GM12891 (cell line): ENCODE results near the gene TLCD2.
"Not testable (repeated sequence)": the region's sequence is repeated elsewhere in the genome, so short reads cannot be mapped to it uniquely, and the experiment has no call there.

Experiments
- DNase-seq: peaks from one replicate; pipeline ENCODE4 v3.0.0; 2011; ENCODE audit warnings: low spot score; ENCODE audit not compliant: insufficient read length
- FAIRE-seq: peaks from 2 replicates; lab custom pipeline; 2011; peaks lifted over from hg19 to GRCh38; lab: Jason Lieb, UNC
- PAX5 ChIP-seq: IDR thresholded peaks from 2 replicates; pipeline ENCODE4 v1.6.1; 2011; ENCODE audit warnings: low read length, moderate library complexity, mild to moderate bottlenecking; ENCODE audit not compliant: insufficient read depth, severe bottlenecking
- POLR2A ChIP-seq: IDR thresholded peaks from 2 replicates; pipeline ENCODE4 v1.6.1; 2011; ENCODE audit warnings: low read depth, low read length, control low read depth
- POLR2AphosphoS5 ChIP-seq: IDR thresholded peaks from 2 replicates; pipeline ENCODE4 v1.6.1; 2011; ENCODE audit warnings: low read depth, low read length, control low read depth
- POU2F2 ChIP-seq: IDR thresholded peaks from 2 replicates; pipeline ENCODE4 v1.6.1; 2011; ENCODE audit warnings: low read depth, mild to moderate bottlenecking, control low read depth, low read length, moderate library complexity
- SPI1 ChIP-seq: IDR thresholded peaks from 2 replicates; pipeline ENCODE4 v1.6.1; 2011; ENCODE audit warnings: low read depth, low read length, control low read depth
- TAF1 ChIP-seq: IDR thresholded peaks from 2 replicates; pipeline ENCODE4 v1.6.1; 2011; ENCODE audit warnings: low read depth, low read length, control low read depth

Gene TLCD2

DNA sequence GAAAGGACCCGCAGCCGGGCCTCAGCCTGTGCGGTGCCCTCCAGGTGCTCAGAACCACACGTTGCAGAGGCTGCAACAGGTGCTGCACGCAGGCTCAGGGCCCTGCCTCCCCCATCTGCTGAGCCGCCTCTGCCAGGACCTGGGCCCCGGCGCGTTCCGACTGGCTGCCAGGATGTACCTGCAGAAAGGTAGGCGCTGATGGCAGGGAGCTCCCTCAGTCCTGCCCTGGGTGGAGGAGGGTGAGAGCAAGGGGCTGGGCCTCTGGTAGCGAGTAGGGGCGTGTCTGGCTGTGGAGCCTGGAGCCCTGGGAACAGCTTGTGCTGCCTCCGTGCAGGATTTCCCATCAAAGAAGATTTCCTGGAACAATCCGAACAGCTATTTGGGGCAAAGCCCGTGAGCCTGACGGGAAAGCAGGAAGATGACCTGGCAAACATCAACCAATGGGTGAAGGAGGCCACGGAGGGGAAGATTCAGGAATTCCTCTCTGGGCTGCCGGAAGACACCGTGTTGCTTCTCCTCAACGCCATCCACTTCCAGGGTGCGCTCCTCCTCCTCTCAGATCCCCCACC, 36.9 kb upstream of the TLCD2 start:
- DNase-seq (no peak), FAIRE-seq (no peak)
- TF ChIP-seq TAF1 = no peak
- TF ChIP-seq POLR2A = no peak
- TF ChIP-seq PAX5 = no peak
- no peak for TF ChIP-seq SPI1
- no peak for TF ChIP-seq POLR2AphosphoS5
- TF ChIP-seq POU2F2 = no peak

GRCh38 chr17:1745513-1746020, 35.4 kb upstream of the TLCD2 start:
- DNase-seq = no peak
- TF ChIP-seq POLR2A (no peak), POLR2AphosphoS5 (no peak), PAX5 (no peak), SPI1 (no peak), POU2F2 (no peak), TAF1 (no peak)
- no peak for FAIRE-seq

DNA sequence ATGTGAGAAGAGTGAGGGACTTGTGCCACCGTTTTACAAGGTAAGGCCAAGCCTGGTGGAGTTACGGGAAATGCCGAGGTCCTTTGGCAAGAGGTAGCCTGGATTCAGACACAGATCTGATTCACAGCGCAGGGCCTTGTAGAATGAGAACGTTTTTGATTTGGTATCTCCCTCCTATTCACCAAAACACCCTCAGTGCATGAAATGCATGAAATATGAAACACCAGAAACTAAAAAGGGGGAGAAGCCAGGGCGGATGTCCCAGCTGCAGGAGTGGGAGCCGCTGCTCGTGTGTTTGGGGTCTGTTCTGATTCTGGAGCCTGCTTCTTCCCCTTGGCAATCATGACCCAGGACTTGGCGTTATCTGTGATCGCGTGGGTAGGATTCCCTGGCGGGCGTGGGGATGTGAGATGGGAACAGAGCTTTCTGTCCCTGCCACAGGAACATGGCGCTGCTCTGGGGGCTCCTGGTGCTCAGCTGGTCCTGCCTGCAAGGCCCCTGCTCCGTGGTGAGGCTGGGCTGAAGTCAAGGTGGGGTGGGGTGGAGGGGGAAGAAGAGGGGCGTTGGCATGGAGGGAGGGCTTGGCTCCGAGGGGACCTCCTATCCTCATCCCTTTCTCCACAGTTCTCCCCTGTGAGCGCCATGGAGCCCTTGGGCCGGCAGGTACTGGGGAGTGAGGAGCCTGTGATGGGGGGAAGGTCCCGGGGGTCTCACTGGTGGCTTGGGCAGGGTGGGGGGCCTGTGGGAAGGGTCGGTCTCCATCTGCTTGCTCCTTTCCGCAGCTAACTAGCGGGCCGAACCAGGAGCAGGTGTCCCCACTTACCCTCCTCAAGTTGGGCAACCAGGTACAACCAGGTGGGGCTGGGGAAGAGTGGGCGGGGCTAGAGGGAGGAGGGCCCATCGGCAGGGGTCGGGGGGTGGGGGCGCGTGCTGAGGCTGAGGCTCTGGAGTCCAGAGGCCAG, 34.7 kb upstream of the TLCD2 start:
- FAIRE-seq (no peak), DNase-seq (no peak)
- TF ChIP-seq POLR2A (no peak), PAX5 (no peak), SPI1 (no peak)

GRCh38 chr17:1743088-1743439, 32.9 kb upstream of the TLCD2 start:
- DNase-seq (no peak), FAIRE-seq (no peak)
- no peak for TF ChIP-seq POU2F2
- no peak for TF ChIP-seq SPI1

GRCh38 chr17:1742371-1743087, 32.4 kb upstream of the TLCD2 start, which contains the start of gene SERPINF2:
Gene SERPINF2, plus strand, starts transcription at chr17:1742871. Its CDS starts 2,125 bp downstream, at chr17:1744996.
- FAIRE-seq (no peak), DNase-seq (no peak)
- TF ChIP-seq PAX5 (no peak), TAF1 (no peak), POLR2AphosphoS5 (no peak), POLR2A (no peak), SPI1 (no peak), POU2F2 (no peak)

DNA sequence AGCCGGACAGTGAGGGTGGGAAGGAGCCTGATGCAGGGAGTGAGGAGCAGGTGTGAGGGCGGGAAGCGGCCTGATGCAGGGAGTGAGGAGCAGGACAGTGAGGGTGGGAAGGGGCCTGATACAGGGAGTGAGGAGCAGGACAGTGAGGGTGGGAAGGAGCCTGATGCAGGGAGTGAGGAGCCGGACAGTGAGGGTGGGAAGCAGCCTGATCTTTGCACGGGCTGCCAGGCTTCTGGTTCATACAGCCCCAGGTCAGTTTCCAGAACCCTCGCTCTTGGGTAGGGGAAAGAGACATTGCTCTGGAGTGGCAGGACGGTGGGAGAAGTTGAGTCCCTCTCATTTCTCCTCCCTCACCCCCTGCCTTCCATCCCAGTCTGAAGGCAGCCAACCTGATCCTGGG, 31.7 kb upstream of the TLCD2 start:
- not testable (repeated sequence) for DNase-seq, FAIRE-seq

DNA sequence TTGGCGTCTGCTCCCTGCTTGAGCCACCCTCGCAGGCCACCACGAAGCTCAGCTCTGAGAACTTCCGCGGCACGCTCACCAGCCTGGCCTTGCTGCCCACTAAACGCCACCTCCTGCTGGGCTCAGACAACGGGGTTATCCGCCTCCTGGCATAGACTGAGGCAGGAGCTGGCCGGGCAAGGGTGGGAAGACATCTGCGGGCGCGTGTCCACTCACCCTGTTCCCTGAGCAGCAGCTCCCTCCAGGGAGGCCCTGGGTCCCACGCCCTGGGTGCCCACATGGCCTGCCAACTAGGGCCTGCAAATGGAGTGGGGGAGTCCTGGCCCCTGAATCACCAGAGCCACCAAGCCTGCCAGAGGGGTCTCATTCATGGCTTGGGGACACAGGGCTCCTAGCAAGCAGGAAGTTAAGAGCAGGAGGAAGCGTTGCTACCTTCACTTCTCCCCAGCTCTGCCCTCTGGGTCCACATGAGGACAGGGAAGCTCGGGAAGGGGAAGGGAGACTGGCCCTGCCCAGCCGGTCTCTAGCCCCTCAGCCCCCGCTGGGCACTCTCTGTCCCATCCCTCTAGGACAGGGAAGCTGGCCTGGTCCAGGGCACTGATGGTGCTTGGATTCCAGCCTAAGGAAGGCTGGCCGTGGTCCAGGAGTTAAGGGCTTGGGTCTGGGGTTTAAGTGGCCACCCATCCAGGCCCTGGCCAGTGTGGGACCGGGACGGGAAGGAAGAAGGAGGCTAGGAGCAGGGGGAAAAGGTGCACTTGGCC, 27.5 kb upstream of the TLCD2 start:
- no peak for TF ChIP-seq SPI1
- TF ChIP-seq POLR2A = no peak
- no peak for TF ChIP-seq POLR2AphosphoS5
- no peak for TF ChIP-seq TAF1
- no peak for TF ChIP-seq PAX5
- TF ChIP-seq POU2F2 = no peak
- FAIRE-seq (no peak), DNase-seq (no peak)

DNA sequence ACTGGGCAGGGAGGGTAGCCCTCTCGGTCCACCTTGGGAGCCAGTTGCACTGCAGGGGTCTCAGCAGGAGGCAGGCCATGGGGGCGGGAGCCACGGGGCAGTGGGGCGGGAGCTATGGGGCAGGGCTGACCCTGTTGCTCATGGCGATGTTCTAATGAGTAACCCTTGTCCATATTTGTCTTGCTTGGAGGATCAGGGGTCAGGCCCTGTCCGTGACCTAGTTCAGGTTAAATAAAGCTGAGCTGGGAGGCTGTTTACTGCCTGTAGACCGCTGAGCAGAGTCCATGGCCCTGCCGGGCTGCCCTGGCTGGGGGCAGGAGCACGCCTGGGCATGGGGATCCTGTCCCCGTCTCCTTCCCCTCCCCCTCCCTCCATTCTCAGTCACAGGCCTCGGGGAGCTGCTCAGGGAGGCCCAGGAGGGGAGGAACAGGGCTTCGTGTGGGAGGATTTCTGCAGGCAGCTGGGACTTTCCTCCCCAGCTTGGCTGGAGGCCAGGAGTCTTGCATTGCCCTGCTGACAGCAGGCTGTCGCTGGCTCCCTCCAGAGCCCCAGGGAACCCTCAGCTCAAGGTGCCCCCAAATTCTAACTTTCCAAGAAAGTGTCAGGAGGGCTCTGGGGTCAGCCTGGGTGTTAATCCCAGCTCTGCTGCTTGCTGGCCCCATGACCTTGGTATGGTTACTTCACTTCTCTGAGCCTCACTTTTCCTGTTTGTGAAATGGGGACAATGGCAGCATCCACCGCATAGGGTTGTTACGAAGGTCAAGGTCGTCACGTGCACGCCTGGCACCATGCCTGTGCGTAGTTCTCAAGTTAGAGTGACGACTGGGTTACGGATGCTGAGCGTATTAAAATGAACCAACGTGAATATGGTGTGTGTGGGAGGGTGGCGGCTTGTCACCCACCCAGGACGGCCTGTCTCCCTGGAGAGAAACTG, 26.4 kb upstream of the TLCD2 start:
- DNase-seq = peak; percentile 86
- FAIRE-seq = peak; percentile 77
- TF ChIP-seq POLR2AphosphoS5 = no peak; the same call in 1 of the 2 replicates
- peak; percentile 55; the same call in 1 of the 2 replicates for TF ChIP-seq SPI1
